Hepatocyte (in vitro differentiated cells): ENCODE results near the gene ZYG11A.

Experiments
- CTCF ChIP-seq: fragments of 200-600 bp; sonication (generic); IDR thresholded peaks from 2 replicates; pipeline ENCODE4 v1.5.1; 2016; ENCODE audit warnings: antibody characterized with exemption, mild to moderate bottlenecking; ENCODE audit not compliant: poor library complexity
- EZH2 ChIP-seq: fragments of 200-600 bp; sonication (generic); IDR thresholded peaks from 2 replicates; pipeline ENCODE4 v1.6.1; 2016; ENCODE audit warnings: antibody characterized with exemption, mild to moderate bottlenecking, borderline replicate concordance
- EZH2phosphoT487 ChIP-seq: fragments of 200-600 bp; sonication (generic); IDR thresholded peaks from one replicate; pipeline ENCODE4 v1.6.1; 2018; ENCODE audit warnings: antibody characterized with exemption, mild to moderate bottlenecking, low read depth, moderate library complexity; ENCODE audit not compliant: unreplicated experiment, severe bottlenecking

GRCh38 chr1:52867087-52867863 lies 24.7 kb downstream of the ZYG11A start:
- TF ChIP-seq CTCF (no peak), EZH2 (no peak), EZH2phosphoT487 (no peak)
